GM12865 (cell line): ENCODE results near the gene MXI1.

Experiments
- DNase-seq: peaks from one replicate; pipeline ENCODE4 v3.0.0; 2010; ENCODE audit warnings: low read depth
- H3K4me3 ChIP-seq: 2 replicates; pipeline ENCODE4 v1.5.1; 2011; ENCODE audit warnings: mild to moderate bottlenecking, low read depth, low read length, control low read depth
- TF ChIP-seq, protein P1 (sequence below): IDR thresholded peaks from 2 replicates; pipeline ENCODE4 v1.5.1; 2011; ENCODE audit warnings: low read length, control low read depth, low read depth, inconsistent platforms; ENCODE audit not compliant: insufficient read depth; ENCODE audit errors: missing control alignments

The MXI1 gene

DNA sequence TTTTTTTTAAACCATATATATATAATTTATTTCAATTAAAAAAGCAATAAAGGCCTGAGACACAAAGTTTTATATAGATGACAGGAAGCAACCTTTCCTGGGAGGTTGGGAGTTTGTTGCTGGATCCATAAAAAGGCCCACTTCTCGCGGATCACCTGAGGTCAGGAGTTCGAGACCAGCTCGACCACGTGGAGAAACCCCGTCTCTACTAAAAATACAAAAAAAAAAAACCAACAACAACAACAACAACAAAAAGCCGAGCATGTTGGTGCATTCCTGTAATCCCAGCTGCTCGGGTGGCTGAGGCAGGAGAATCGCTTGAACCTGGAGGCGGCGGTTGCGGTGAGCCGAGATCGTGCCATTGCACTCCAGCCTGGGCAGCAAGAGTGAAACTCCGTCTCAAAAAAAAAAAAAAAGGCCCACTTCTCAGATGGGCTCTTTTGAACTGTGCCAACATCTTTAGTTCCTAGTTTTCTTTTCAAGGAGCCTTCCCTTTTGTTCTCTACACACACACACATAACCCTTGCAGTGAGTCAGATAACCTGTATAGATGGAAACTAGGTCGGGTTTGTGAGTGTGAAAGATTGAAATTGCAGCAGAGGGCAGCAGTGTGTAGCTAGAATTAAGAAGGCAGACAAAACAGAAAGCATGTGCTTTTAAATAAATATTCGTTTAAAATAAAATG, 98.5 kb downstream of the MXI1 start:
- DNase-seq: peak; percentile 88
- no peak overlapping the region for H3K4me3 ChIP-seq
- TF ChIP-seq, protein P1, sequence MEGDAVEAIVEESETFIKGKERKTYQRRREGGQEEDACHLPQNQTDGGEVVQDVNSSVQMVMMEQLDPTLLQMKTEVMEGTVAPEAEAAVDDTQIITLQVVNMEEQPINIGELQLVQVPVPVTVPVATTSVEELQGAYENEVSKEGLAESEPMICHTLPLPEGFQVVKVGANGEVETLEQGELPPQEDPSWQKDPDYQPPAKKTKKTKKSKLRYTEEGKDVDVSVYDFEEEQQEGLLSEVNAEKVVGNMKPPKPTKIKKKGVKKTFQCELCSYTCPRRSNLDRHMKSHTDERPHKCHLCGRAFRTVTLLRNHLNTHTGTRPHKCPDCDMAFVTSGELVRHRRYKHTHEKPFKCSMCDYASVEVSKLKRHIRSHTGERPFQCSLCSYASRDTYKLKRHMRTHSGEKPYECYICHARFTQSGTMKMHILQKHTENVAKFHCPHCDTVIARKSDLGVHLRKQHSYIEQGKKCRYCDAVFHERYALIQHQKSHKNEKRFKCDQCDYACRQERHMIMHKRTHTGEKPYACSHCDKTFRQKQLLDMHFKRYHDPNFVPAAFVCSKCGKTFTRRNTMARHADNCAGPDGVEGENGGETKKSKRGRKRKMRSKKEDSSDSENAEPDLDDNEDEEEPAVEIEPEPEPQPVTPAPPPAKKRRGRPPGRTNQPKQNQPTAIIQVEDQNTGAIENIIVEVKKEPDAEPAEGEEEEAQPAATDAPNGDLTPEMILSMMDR: peak; percentile 60

- no peak overlapping the region for H3K4me3 ChIP-seq
- DNase-seq: no peak
- TF ChIP-seq, protein P1: no peak
Observed at GRCh38 chr10:110306452-110306768, 99.0 kb downstream of the MXI1 start.

DNA sequence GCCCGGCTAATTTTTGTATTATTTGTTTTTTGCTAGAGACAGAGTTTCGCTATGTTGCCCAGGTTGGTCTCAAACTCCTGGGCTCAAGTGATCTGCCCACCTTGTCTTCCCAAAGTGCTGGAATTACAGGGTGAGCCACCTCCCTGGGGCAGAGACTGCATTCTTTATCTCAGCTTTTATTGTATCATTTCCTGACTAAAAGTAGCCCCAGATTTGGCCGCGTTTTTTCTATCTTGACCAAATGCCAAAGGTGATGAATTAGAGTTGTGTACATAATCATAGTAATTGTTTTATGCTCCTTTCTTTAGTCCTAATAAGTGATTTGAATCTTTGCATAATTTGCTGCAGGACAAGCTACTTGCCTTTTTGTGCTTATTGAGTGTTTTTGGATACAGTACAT, 100.4 kb downstream of the MXI1 start:
- H3K4me3 ChIP-seq: no peak overlapping the region
- TF ChIP-seq, protein P1: no peak
- no peak for DNase-seq

- TF ChIP-seq, protein P1: no peak
- DNase-seq: no peak
- no peak overlapping the region for H3K4me3 ChIP-seq
Observed at GRCh38 chr10:110310741-110311140, 103.3 kb downstream of the MXI1 start.

- peak; percentile 69 for DNase-seq
- H3K4me3 ChIP-seq: no peak overlapping the region
- TF ChIP-seq, protein P1: peak; percentile 66
Observed at GRCh38 chr10:110311357-110311949, 104.0 kb downstream of the MXI1 start.

- DNase-seq: no peak
Observed at GRCh38 chr10:110312206-110312605, 104.8 kb downstream of the MXI1 start.

More at GRCh38 chr10:110312206-110312605, 104.8 kb downstream of the MXI1 start:
- no peak overlapping the region for H3K4me3 ChIP-seq
- TF ChIP-seq, protein P1: no peak
